GM12878 (cell line): ENCODE results near the gene TNFAIP3. TPM values are rescaled to one million over a fixed set of nuclear protein-coding genes. Genes with fewer than 3 reads are reported as not detected.

Experiments used
- ATAC-seq: fragments of 200-7000 bp; cut with Tn5 transposase; 3 replicates; pipeline ENCODE4 v1.9.1; 2020; ENCODE audit warnings: mild to moderate bottlenecking, moderate library complexity
- BruUV-seq: library from RNA; stranded (reverse); fragments of 400-500 nt; replicated peaks from 2 replicates; lab custom pipeline; 2021; lab: Mats Ljungman, UMichigan
- CTCF ChIA-PET: fragments of 300-600 bp; sonication (Branson Sonifier 250); formaldehyde crosslinking; extraction: SDS; loops from one replicate; lab custom pipeline; 2021; ENCODE audit warnings: inconsistent platforms; lab: Yijun Ruan, JAX
- POLR2A ChIA-PET: fragments of 350-600 bp; formaldehyde crosslinking; extraction: SDS; loops from one replicate; lab custom pipeline; 2021; ENCODE audit warnings: inconsistent platforms; lab: Charles Lee
- RAD21 ChIA-PET: fragments of 300-600 bp; sonication (Branson Sonifier 250); formaldehyde crosslinking; loops from one replicate; lab custom pipeline; 2023; ENCODE audit warnings: antibody characterized with exemption; ENCODE audit not compliant: unreplicated experiment; lab: Charles Lee
- SMC1A ChIA-PET: fragments of 300-600 bp; sonication (Branson Sonifier 250); formaldehyde crosslinking; loops from one replicate; lab custom pipeline; 2023; ENCODE audit not compliant: unreplicated experiment, uncharacterized antibody; lab: Charles Lee
- DNase-seq: peaks from one replicate; pipeline ENCODE4 v3.0.0-alpha.2; 2011; ENCODE audit warnings: low read depth, low spot score
- FAIRE-seq: peaks from 3 replicates; lab custom pipeline; 2011; peaks lifted over from hg19 to GRCh38; lab: Jason Lieb, UNC
- H2AFZ ChIP-seq: 2 replicates; pipeline ENCODE4 v1.6.0; 2011; ENCODE audit warnings: low read depth, low read length, control low read depth; ENCODE audit not compliant: control insufficient read depth
- H3K27ac ChIP-seq: 2 replicates; pipeline ENCODE4 v1.5.1; 2011; ENCODE audit warnings: control low read depth; ENCODE audit not compliant: control insufficient read depth, insufficient read depth
- H3K27me3 ChIP-seq, 2 experiments: replicated peaks in 1 of 2; 2 replicates each; pipeline versions ENCODE4 v1.6.0 to v1.6.1; 2011; ENCODE audit warnings: low read length in 1 of 2; ENCODE audit not compliant: control insufficient read depth in 2 of 2, insufficient read depth in 2 of 2
- H3K36me3 ChIP-seq, 2 experiments: 2 replicates each; pipeline ENCODE4 v1.5.1; 2011; ENCODE audit warnings: low read length in 1 of 2; ENCODE audit not compliant: control insufficient read depth in 2 of 2, insufficient read depth in 2 of 2
- H3K4me1 ChIP-seq: 2 replicates; pipeline ENCODE4 v1.6.1; 2011; ENCODE audit warnings: mild to moderate bottlenecking, low read length, moderate library complexity, mixed read lengths; ENCODE audit not compliant: control insufficient read depth, insufficient read depth
- H3K4me2 ChIP-seq: 2 replicates; pipeline ENCODE4 v1.6.0; 2011; ENCODE audit warnings: control low read depth; ENCODE audit not compliant: control insufficient read depth, insufficient read depth
- H3K4me3 ChIP-seq: fragments of 200-600 bp; sonication (generic); 2 replicates; pipeline ENCODE4 v1.5.1; 2016
- H3K79me2 ChIP-seq: 2 replicates; pipeline ENCODE4 v1.6.0; 2011; ENCODE audit warnings: low read length; ENCODE audit not compliant: control insufficient read depth, insufficient read depth
- H3K9ac ChIP-seq: 2 replicates; pipeline ENCODE4 v1.8.0; 2011; ENCODE audit warnings: low read length, control low read depth, mixed read lengths; ENCODE audit not compliant: control insufficient read depth, insufficient read depth
- H3K9me3 ChIP-seq: replicated peaks from 3 replicates; pipeline ENCODE4 v1.5.1; 2011; ENCODE audit warnings: mild to moderate bottlenecking, low read length; ENCODE audit not compliant: control insufficient read depth, insufficient read depth
- H4K20me1 ChIP-seq: 2 replicates; pipeline ENCODE4 v1.6.0; 2011; ENCODE audit not compliant: control insufficient read depth, insufficient read depth
- ATF7 ChIP-seq: fragments of 450-650 bp; IDR thresholded peaks from 2 replicates; pipeline ENCODE4 v1.6.1; 2016; ENCODE audit warnings: low read depth, mild to moderate bottlenecking
- BRCA1 ChIP-seq: IDR thresholded peaks from 2 replicates; pipeline ENCODE4 v1.6.1; 2011; ENCODE audit warnings: low read depth, low read length, improper control_type of control experiment
- CBX3 ChIP-seq: fragments of 200-600 bp; sonication (generic); IDR thresholded peaks from 2 replicates; pipeline ENCODE4 v1.6.1; 2016; ENCODE audit warnings: low read depth, borderline replicate concordance
- ESRRA ChIP-seq: IDR thresholded peaks from 2 replicates; pipeline ENCODE4 v1.6.1; 2012; ENCODE audit warnings: mild to moderate bottlenecking, low read length, improper control_type of control experiment
- FOXM1 ChIP-seq: IDR thresholded peaks from 2 replicates; pipeline ENCODE4 v1.6.1; 2012; ENCODE audit warnings: low read depth, mild to moderate bottlenecking, inconsistent platforms, low read length, moderate library complexity
- GABPA ChIP-seq: IDR thresholded peaks from 2 replicates; pipeline ENCODE4 v1.6.1; 2014; ENCODE audit warnings: antibody characterized with exemption, low read depth, mild to moderate bottlenecking, inconsistent platforms
- IKZF1 ChIP-seq: fragments of 450-650 bp; conservative IDR thresholded peaks from 2 replicates; pipeline ENCODE4 v1.6.1; 2017; ENCODE audit warnings: antibody characterized with exemption, mild to moderate bottlenecking
- JUNB ChIP-seq: IDR thresholded peaks from 2 replicates; pipeline ENCODE4 v1.6.1; 2016; ENCODE audit warnings: antibody characterized with exemption, mild to moderate bottlenecking
- MEF2B ChIP-seq: fragments of 450-650 bp; IDR thresholded peaks from 2 replicates; pipeline ENCODE4 v1.6.1; 2018; ENCODE audit warnings: mild to moderate bottlenecking, moderate library complexity; ENCODE audit not compliant: partially characterized antibody, poor library complexity, severe bottlenecking
- MYB ChIP-seq: fragments of 150-350 bp; IDR thresholded peaks from 2 replicates; pipeline ENCODE4 v1.6.1; 2014; ENCODE audit warnings: mild to moderate bottlenecking, low read depth, low read length, borderline replicate concordance
- MYC ChIP-seq: IDR thresholded peaks from 2 replicates; pipeline ENCODE4 v1.6.1; 2011; ENCODE audit warnings: mild to moderate bottlenecking, low read length, moderate library complexity, inconsistent platforms; ENCODE audit not compliant: insufficient read depth, insufficient replicate concordance, insufficient read length, severe bottlenecking
- NFIC ChIP-seq: IDR thresholded peaks from 2 replicates; pipeline ENCODE4 v1.6.1; 2012; ENCODE audit warnings: low read depth, mild to moderate bottlenecking, inconsistent platforms, low read length, moderate library complexity
- NR2C1 ChIP-seq: fragments of 450-650 bp; IDR thresholded peaks from 2 replicates; pipeline ENCODE4 v1.6.1; 2017; ENCODE audit warnings: antibody characterized with exemption, mild to moderate bottlenecking, moderate library complexity
- RBBP5 ChIP-seq: fragments of 200-600 bp; sonication (generic); conservative IDR thresholded peaks from 2 replicates; pipeline ENCODE4 v1.6.1; 2016
- RELB ChIP-seq: fragments of 450-650 bp; IDR thresholded peaks from 2 replicates; pipeline ENCODE4 v1.6.1; 2017; ENCODE audit warnings: low read depth, mild to moderate bottlenecking, moderate library complexity
- RUNX3 ChIP-seq: IDR thresholded peaks from 2 replicates; pipeline ENCODE4 v1.6.1; 2012; ENCODE audit warnings: low read length, inconsistent platforms
- SIX5 ChIP-seq: IDR thresholded peaks from 2 replicates; pipeline ENCODE4 v1.6.1; 2011; ENCODE audit warnings: mild to moderate bottlenecking, low read depth, low read length, moderate library complexity; ENCODE audit not compliant: severe bottlenecking
- SMAD5 ChIP-seq: IDR thresholded peaks from 2 replicates; pipeline ENCODE4 v1.6.1; 2016; ENCODE audit warnings: antibody characterized with exemption, low read depth
- SREBF1 ChIP-seq: IDR thresholded peaks from 2 replicates; pipeline ENCODE4 v1.6.1; 2012; ENCODE audit warnings: mild to moderate bottlenecking, low read length
- STAT3 ChIP-seq: IDR thresholded peaks from 2 replicates; pipeline ENCODE4 v1.6.1; 2011; ENCODE audit warnings: low read depth, low read length, improper control_type of control experiment
- SUZ12 ChIP-seq: fragments of 200-600 bp; sonication (generic); IDR thresholded peaks from one replicate; pipeline ENCODE4 v1.6.1; 2018; ENCODE audit warnings: antibody characterized with exemption, mild to moderate bottlenecking; ENCODE audit not compliant: unreplicated experiment
- TARDBP ChIP-seq: IDR thresholded peaks from 2 replicates; pipeline ENCODE4 v1.6.1; 2016; ENCODE audit warnings: borderline replicate concordance
- TCF7 ChIP-seq: IDR thresholded peaks from 2 replicates; pipeline ENCODE4 v1.6.1; 2014; ENCODE audit warnings: antibody characterized with exemption, borderline replicate concordance
- WRNIP1 ChIP-seq: IDR thresholded peaks from 2 replicates; pipeline ENCODE4 v1.6.1; 2011; ENCODE audit warnings: low read depth, low read length, improper control_type of control experiment, borderline replicate concordance
- WGBS: methylation state at CpG from one replicate; pipeline ENCODE4 v1.1.6; 2016; ENCODE audit warnings: low lambda C conversion rate; ENCODE audit not compliant: insufficient replicate concordance, insufficient coverage; ENCODE audit errors: missing lambda C conversion rate; 5-methylcytosine and 5-hydroxymethylcytosine counted together
- in situ Hi-C: fragments of 300-500 bp; cut with MboI; formaldehyde crosslinking; loops from 9 replicates; pipeline ENCODE4 v1.14.3; 2018; ENCODE audit warnings: mixed read lengths
- intact Hi-C: fragments of 100-400 bp; cut with micrococcal nuclease; formaldehyde crosslinking; loops from one replicate; pipeline ENCODE4 v1.14.2; 2022; ENCODE audit not compliant: unreplicated experiment
- polyA plus RNA-seq, 11 experiments: library from polyadenylated mRNA; depleted of rRNA in 4 of 11; unstranded in 6 of 11; stranded (reverse) in 5 of 11; fragments of >200 nt; fragmentation: Nextera tagmentation in 4 of 11; fragmentation: Illumina TruSeq in 1 of 11; extraction: Ambion mirVana in 4 of 11; extraction: Trizol in 1 of 11; gene quantifications; 1 replicate in 1 of 11; 2 replicates in 10 of 11; pipeline versions ENCODE4 v1.2.1 to v1.2.3, GENCODE V29; 2011 to 2016; ENCODE audit warnings: inconsistent platforms in 2 of 11, missing spikeins in 2 of 11, low read depth in 1 of 11
- total RNA-seq, 4 experiments: library from RNA; depleted of rRNA in 3 of 4; stranded (reverse); fragments of >200 nt in 3 of 4; fragmentation: Illumina TruSeq in 1 of 4; extraction: Trizol in 1 of 4; gene quantifications; 2 replicates each; pipeline versions ENCODE4 v1.2.1 to v1.2.3, GENCODE V29; 2013 to 2021

The TNFAIP3 gene
- total and polyA plus RNA-seq, 10 of the 15 experiments (the other 5 are each of a cell fraction or from before 2014, with no cell fraction given) = 18.0 to 350 (median 127) TPM

DNA sequence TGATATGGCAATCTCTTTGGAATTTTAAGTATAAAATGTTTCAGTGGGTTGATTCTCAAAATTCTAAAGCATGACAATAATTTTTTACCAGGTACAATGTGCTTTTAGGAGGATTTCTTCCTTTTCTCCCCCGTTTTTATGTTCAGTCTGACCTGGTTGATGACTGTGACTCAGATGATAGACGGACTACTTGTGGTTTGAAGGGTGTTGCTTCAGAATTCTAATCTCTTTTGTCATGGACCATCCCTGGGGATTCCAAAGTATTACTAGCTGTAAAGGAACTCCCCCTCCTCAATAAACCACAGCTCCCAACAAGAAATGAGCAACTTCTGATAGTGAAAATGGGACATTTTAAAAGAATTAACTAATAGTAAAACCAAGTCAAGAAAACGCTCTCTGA lies 34.9 kb upstream of the TNFAIP3 start:
- Histone ChIP-seq H2AFZ (peak overlapping the region; percentile 73), H3K4me1 (peaks cover 42% of the 10 kb centered on the region), H3K79me2 (no peaks in the 10 kb centered on the region; the same call in 1 of the 2 replicates), H3K27ac (no peak overlapping the region), H4K20me1 (no peaks in the 10 kb centered on the region), H3K36me3 (no peaks in the 10 kb centered on the region), H3K9me3 (peaks cover 5% of the 10 kb centered on the region; the same call in 2 of the 3 replicates), H3K4me3 (no peak overlapping the region), H3K9ac (no peak overlapping the region), H3K4me2 (no peak overlapping the region; the same call in 1 of the 2 replicates), H3K27me3 (no peaks in the 10 kb centered on the region)
- ChIA-PET RAD21 (interaction anchor here (0.8 to 6.0 kb wide), 5 partner anchors 32 to 125 kb away, joined by 3 to 28 read pairs (median 5); no protein-coding TSS in a partner anchor), CTCF (interaction anchor here (0.7 to 2.4 kb wide), 5 partner anchors 10 to 41 kb away, joined by 3 to 11 read pairs (median 4); no protein-coding TSS in a partner anchor), SMC1A (interaction anchor here (0.9 to 9.5 kb wide), 15 partner anchors 9 to 170 kb away, joined by 3 to 86 read pairs (median 4); partner anchors contain the start of gene TNFAIP3), POLR2A (interaction anchor here (0.7 to 10.3 kb wide), 6 partner anchors 10 to 107 kb away, joined by 3 to 95 read pairs (median 4); no protein-coding TSS in a partner anchor)
- DNase-seq (no peak), ATAC-seq (no peak), FAIRE-seq (no peak)
- intact Hi-C loops = no loop called here
- in situ Hi-C loops = no loop called here
- BruUV-seq = no TSS peak
- WGBS = 0% methylated on average over 3 of the region's 3 CpGs
- TF ChIP-seq WRNIP1 (no peak), STAT3 (no peak), BRCA1 (no peak), CBX3 (no peak), FOXM1 (no peak), MYB (no peak), SREBF1 (no peak), RBBP5 (no peak), IKZF1 (peak; percentile 34), MYC (no peak), GABPA (no peak), ESRRA (no peak), JUNB (0 out of 2 replicates have a peak, but pooled peaks have one; percentile 18), NFIC (peak; percentile 62; the same call in 1 of the 2 replicates), TARDBP (no peak), RUNX3 (peak; percentile 82), RELB (no peak), NR2C1 (no peak), SMAD5 (no peak), ATF7 (0 out of 2 replicates have a peak, but pooled peaks have one; percentile 16), TCF7 (no peak), SIX5 (no peak), SUZ12 (no peak), MEF2B (peak; percentile 48)
